HEK293 (cell line): ENCODE results near the gene OR4A5.
"Not testable (repeated sequence)": the region's sequence is repeated elsewhere in the genome, so short reads cannot be mapped to it uniquely, and the experiment has no call there.

Source experiments
- CTCF ChIA-PET: fragments of 350-600 bp; formaldehyde crosslinking; extraction: SDS; loops from one replicate; lab custom pipeline; 2021; ENCODE audit warnings: antibody characterized with exemption; lab: Yijun Ruan, JAX
- POLR2A ChIA-PET: fragments of 300-600 bp; formaldehyde crosslinking; extraction: SDS; loops from one replicate; lab custom pipeline; 2020; ENCODE audit warnings: antibody characterized with exemption, inconsistent platforms; lab: Yijun Ruan, JAX
- H3K27ac ChIP-seq: fragments of 200-500 bp; sonication (Bioruptor generic); 2 replicates; pipeline ENCODE4 v1.5.1; 2014; ENCODE audit warnings: low read depth, low read length, control low read depth, inconsistent platforms; ENCODE audit errors: extremely low read depth
- H3K36me3 ChIP-seq, 2 experiments: fragments of 200-500 bp in 1 of 2; sonication (Bioruptor generic) in 1 of 2; 1 replicate in 1 of 2; 2 replicates in 1 of 2; pipeline ENCODE4 v1.5.1; 2014 to 2017; ENCODE audit warnings: inconsistent platforms in 2 of 2, low read length in 2 of 2; ENCODE audit not compliant: control insufficient read depth in 2 of 2, insufficient read depth in 1 of 2
- H3K4me1 ChIP-seq: fragments of 200-500 bp; sonication (Bioruptor generic); 2 replicates; pipeline ENCODE4 v1.5.1; 2014; ENCODE audit warnings: mild to moderate bottlenecking, low read length, inconsistent platforms; ENCODE audit not compliant: control insufficient read depth, insufficient read depth
- H3K4me3 ChIP-seq: 2 replicates; pipeline ENCODE4 v1.5.1; 2011; ENCODE audit warnings: low read depth, mild to moderate bottlenecking, control low read depth, low read length, moderate library complexity
- H3K9me3 ChIP-seq: fragments of 200-500 bp; sonication (Bioruptor generic); 2 replicates; pipeline ENCODE4 v1.5.1; 2014; ENCODE audit warnings: low read depth, low read length, inconsistent platforms; ENCODE audit not compliant: control insufficient read depth, insufficient read depth

OR4A5 gene

GRCh38 chr11:54706532-54706931, at the start of gene OR4A5:
TSS of gene OR4A5 (plus strand) at chr11:54706832. CDS start at chr11:54706885, 53 bp downstream.
- CTCF ChIA-PET, H3K4me3 ChIP-seq, H3K27ac ChIP-seq, H3K9me3 ChIP-seq, H3K4me1 ChIP-seq, H3K36me3 ChIP-seq, POLR2A ChIA-PET: not testable (repeated sequence)

- H3K9me3 ChIP-seq, CTCF ChIA-PET, POLR2A ChIA-PET, H3K27ac ChIP-seq, H3K4me3 ChIP-seq, H3K36me3 ChIP-seq, H3K4me1 ChIP-seq: not testable (repeated sequence)
Observed at GRCh38 chr11:54720094-54720493, 13.5 kb downstream of the OR4A5 start.
